Right forelimb (tissue), 1 donor: ENCODE measurements around the gene ZNF469.
"Not testable (repeated sequence)": the region's sequence is repeated elsewhere in the genome, so short reads cannot be mapped to it uniquely, and the experiment has no call there.

ENCODE experiments used
- DNase-seq: peaks from one replicate; pipeline ENCODE4 v3.0.0-alpha.2; 2018

ZNF469 gene

DNA sequence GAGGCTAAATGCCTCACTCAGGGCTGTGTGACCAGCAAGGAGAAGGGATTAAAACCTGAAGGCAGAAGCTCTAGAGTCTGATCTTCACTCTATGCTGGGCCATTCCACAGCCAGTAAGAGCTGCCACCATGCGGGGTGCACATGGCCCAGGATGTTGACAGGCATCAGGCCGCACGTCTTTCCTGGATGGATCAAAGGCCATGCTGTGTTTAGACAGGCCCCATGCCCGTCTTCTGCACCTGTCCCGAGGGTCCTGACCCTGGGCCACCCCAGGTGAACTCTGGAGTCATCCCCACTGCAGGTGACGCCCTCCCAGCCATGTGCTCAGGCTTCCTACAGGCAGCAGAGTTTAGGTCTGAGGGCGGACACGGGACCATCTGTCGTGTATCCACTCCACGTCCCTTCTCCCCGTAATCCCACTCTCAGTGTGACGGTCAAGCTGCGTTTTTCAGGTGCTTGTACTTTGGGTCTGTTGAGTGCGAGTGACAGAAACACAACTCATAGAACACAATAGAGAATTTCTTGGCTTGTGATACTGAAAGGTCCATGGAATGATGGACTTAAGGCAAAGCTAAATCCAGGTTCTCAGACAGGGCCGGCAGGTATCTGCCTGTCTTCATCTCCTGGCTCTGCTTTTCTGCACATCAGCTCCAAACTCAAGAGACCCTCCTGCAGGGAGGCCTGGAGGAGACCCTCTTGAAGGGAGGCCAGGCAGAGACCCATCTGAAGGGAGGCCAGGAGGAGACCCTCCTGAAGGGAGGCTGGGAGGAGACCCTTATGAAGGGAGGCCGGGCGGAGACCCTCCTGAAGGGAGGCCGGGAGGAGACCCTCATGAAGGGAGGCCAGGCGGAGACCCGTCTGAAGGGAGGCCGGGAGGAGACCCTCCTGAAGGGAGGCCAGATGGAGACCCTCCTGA, 13.2 kb downstream of the ZNF469 start:
- DNase-seq = no peak

DNA sequence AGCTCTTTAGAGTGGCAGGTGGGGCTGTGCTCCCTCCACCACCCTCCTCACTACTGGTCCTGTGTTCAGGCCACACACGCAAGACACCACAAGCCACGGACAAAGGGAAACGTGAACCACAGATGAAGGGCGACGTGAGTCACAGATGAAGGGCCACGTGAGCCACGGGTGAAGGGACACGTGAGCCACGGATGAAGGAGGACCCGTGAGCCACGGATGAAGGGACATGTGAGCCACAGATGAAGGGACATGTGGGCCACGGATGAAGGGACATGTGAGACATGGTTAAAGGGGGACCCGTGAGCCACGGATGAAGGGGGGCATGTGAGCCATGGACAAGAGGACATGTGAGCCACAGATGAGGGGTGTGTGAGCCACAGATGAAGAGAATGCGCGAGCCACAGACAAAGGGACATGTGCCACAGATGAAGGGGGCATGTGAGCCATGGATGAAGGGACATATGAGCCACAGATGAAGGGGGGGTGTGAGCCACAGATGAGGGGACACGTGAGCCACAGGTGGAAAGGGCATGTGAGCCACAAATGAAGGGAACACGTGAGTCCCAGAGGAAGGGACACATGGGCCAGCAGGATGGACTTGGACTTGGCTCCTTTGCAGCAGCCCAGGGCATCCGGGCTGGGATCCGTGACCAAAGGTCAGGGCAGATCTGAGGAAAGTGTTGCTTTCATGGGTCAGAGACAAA, 15.6 kb downstream of the ZNF469 start:
- DNase-seq = no peak

DNA sequence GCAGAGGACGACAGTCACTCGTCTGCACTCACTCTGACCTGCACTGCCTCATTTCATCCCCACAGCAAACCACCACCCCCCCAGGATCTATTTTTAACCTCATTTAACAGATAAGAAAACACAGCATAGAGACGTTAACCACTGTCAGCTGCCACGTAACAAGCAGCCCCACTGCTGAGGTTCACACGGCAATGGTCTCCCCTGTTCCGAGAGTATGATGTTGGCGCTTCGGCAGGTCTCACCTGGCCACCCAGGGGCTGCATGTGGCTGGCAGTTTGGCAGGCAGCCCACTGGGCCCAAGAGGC, 16.1 kb downstream of the ZNF469 start:
- DNase-seq = no peak

DNA sequence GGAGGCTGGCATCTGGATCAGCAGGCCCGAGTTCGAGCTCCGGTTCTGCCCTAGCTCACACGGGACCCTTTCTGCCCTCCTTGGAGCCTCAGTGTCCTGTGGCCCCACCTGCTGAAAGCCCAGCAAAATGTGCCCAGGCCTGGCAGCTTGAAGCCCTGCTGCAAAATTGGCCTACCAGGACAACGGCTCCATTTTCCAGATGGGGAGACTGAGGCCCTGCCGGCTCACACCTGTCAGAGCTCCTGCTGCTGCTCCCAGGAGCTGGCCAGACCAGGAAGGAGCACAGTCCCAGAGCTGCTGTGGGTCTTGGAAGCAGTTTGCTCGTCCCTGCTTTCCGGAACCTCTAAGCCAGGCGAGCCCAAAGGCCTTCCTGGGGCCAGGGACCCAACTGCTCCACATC, 17.4 kb downstream of the ZNF469 start:
- DNase-seq = no peak

DNA sequence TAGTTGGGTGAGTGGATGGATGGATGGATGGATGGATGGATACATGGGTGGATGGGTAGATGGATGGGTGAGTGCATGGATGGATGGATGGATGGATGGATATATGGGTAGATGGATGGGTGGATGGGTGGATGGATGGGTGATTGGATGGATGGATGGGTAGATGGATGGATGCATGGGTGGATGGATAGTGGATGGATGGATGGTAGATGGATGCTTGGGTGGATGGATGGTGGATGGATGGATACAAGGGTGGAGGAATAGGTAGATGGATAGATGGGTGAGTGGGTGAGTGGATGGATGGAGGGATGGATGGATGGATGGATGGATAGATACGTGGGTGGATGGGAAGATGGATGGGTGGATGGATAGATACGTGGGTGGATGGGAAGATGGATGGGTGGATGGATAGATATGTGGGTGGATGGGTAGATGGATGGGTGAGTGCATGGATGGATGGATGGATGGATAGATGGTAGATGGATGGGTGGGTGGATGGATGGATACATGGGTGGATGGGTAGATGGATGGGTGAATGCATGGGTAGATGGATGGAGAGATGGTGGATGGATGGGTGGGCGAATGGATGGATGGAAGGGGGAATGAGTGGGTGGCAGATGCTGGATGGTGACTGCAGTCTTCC, 19.0 kb downstream of the ZNF469 start:
- DNase-seq = no peak

DNA sequence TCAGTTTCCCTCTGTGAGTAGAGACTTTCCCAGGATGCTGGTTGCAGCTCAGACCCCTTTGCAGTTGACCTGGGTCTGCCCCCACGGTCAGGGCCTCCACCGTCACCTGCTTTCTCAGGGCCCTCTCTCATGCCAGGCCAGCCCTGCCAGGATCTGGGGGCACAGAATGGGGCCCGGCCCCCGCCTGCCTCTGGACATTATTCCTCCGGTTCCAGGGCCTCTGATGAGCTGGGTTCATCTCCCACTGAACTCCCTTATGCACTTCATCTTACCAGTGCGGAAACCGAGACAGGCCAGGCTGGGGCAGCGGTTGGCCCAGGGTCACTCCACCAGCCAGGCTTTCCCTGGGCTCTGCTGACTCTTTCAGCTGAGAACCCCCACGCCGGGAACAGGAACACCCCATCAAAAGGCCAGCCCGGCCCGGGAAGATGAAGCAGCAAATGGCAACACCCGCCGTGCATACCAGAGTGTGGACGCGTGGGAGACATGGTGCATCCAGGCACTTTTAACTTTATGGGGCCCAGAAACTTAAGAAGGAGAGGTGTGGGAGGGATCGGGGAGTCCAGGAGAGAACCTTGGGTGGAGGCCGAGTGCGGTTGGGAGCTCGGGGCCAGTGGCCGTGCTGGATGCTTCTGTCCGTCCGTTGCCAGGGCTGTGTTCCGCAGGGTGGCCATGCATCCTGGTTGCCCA, 19.9 kb downstream of the ZNF469 start:
- no peak for DNase-seq

DNA sequence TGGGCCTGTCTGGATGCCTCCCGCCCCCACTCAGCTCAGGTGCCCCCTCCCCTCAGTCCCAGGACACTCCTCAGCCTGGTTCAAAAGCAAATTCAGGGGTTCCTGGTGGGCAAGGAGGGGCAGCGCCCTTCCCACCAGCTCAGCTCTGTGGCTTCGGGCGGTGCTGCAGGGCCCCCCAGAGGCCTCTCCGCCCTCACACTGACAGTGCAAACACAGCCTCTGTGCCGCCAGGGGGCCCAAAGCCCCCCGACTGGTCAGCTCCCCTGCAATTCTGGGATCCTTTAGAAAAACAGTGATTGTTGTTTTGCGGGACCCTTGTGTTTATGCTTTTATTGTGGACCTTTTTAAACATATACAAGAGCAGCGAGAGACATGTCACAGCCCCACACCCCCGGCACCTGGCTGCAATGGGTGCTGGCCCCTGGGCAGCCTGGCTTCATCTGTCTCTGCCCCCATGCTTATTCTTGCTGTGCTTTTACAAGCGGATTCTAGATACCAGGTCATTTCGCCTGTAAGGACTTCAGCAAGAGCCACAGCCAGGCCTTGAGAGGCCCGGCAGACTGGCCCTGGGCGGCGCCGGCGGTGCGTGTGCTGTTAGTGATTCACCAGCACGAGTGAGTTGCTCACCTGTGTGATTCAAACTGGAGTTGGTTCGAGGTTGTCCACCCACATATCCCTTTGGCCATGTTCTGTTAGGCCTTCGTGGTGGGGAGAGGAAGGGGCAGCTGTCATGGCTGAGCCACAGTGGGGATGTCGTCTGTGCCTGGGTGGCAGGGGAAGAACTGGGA, 21.2 kb downstream of the ZNF469 start:
- DNase-seq = no peak

DNA sequence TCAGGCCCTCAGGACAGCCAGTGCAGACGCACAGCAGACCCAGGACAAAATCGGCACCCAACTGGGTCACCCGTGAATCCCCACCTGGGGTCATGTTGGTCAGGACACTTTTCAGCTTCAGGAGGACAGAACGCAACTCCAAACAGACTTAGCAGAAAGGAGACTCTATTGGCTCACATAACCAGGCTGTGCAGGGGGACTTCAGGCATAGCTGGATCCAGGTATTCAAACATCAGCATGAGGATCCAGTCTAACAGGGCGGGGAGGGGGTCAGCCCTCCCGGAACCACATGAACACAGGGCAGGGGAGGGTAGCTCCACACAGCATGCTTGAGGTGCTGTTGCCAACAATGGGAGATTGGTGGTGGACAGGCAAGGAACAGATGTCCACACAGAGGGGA, 22.0 kb downstream of the ZNF469 start:
- no peak for DNase-seq

DNA sequence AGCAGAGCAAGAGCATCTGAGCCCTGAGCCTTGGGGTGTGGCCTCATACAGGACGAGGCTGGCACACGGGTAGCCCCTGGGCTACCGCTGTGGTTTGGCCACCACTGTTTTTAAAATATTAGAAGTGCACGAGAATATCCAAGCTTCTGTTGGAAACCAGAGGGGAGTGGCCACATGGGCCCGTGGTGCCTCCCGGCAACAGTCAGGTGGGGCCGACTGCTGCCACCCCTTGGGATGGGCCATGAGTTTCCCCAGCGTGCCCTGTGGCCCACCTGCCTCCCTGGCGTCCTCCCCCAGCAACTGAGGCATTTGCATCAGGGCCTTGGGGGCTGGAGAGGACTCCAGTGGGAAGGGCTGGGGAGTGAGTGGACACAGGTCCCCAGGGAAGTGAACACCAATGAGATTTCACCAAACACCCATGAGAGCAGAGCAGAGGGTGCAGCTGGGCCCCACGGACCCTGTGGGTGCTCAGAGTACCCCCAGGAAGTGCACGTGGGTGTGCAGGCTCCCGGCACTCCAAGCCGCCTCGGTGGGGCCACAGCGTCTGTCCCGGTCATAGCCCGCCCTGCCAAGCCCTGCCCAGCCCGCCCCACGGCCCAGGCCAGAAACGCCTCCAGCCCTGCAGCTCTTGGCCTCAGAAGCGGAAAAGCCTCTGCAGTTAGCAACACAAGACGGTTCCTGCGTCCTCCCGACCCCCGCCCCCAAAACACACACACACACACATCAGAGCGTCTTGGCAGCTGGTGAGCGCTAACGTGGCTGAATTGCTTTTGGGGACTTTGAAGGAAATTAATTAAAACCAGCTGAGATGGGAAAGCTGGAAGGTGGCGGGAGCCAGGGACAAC, 22.7 kb downstream of the ZNF469 start:
- DNase-seq = peak; percentile 89

DNA sequence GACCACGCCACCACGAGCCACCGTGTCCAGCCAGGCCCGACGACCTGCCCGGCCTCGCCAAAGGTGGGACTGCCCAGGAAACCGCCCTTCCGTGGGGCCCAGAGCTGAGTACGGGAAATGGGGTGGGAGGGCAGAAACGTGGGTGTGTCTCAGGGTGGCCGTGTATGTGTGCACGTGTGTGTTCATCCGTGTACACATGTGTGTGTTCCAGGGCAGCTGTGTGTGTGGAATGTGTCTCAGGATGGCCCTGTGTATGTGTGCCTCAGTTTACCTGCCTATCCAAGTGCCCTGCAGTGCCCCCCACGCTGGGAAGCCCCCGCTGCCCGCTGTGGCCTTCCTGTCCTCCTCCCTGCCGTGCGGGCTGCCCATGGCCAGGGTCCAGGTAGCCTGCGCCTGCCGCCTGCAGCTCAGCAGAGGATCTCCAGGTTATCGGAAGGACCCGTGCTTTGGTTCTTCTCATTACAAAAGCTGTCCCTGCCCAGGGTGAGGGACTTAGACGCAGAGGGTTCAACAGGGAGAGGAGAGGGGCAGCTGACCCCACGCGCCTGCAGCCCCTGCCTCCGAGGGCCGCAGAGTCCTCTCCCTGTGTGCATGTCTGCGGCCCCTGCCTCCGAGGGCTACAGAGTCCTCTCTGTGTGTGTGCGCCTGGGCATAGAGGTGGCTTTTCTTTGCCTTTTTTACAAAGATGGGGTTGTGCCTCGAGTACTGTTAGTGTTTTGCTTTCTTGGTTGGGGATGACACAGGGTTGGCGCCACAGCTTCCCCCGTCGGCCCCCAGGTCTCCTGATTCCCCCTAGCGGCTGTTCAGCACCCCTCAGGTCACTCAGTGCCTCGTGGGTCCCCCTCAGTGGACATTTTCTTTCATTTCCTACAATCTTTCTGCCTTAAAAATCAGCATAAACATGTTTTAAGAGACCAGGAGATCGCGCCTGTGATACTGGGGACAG, 23.6 kb downstream of the ZNF469 start:
- peak; percentile 73 for DNase-seq

DNA sequence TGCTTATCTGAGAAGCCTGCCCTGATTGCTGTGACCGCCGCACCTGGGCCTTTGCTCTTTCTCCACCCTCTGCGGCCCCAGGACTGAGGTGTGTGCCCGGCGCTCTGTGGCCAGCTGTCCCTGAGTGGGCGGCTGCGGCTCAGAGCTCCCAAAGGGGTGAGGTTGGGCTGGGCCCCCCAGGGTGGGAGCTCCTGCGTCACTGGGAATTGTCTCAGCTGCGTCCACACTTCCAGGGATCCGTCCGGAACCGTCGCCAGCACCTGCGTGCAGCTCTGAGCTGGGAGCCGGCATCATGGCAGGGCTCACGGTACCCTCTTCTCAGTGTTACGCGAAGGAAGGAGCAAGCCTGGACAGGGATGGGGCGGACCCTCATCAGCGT, 24.3 kb downstream of the ZNF469 start:
- DNase-seq = no peak

DNA sequence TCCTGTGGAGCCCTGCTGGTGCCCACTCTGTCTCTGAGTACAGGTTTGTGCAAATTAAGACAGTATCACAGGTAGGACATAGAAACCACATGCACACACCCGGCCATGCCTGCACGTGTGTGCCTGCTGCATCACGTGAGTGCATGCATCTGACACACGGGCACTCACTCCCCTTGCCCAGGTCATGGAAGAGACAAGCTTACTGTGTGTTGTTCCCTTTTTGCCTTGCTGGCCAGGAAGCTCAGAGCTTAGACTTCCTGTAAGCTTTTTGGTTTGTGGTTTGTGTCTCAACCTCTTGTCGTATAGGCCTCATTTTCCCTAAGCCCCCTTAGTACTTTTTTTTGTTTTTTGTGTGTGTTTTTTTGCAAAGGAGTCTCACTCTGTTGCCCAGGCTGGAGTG, 25.0 kb downstream of the ZNF469 start:
- DNase-seq = no peak

DNA sequence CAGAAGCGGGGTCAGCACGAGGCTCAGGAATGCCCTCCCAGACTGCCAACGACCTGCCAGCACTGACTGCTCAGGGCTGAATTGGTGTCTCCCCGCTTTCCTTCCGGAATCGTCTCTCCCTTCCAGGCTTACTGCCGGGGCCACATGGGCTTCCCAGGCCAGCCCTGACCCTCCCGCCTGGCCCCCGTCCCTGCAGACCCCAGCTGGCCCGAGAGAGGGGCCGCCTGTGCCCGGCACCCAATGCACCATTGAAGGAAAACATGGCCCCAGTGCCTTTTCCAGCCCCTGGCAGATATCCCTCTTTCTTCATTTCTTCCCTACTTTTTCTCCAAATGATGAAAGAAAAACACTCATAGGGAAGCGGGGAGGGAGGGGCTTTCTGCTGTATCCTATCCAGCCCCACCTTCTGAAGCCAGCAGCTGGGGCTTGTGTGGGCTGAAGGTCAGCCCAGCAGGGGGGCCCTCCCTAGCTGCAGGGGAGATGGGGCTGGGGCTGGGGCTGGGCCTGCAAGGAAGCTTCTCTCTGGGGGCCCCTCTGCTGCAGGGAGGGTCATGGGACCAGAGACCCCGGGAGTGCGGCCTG, 25.9 kb downstream of the ZNF469 start:
- no peak for DNase-seq

DNA sequence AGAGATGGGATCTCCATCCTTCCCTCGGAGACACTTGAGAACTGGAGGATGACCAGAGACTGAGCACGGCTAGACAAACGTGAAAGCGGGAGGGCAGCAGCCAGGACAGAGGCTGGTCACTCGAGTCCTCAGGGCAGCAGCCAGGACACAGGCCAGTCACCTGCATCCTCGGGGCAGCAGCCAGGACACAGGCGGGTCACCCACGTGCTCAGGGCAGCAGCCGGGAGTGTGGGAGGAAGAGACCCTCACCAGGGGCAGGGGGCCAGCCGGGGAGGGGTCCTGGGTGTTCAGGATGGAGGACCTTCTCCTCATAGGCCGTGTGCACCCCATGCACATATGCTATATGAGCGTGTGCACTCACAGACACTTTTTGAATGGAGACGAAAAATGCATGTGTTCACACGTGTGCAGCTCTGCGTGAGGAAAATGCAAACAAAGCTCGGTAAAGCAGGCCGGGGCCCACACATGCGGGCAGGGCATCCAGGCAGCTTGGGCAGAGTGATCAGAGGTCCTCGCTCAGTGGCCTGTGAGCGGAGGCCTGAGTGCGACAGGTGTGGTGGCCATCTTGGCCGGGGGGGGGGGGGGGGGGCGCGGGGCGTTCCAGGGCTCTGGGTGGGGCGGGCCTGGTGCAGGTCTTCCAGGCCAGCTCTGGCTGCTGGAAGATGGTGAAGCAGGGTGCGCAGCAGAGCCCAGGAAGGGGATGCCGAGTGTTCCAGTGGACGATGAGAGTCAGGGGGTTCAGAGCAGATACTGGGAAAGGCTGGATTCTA, 26.7 kb downstream of the ZNF469 start:
- DNase-seq = no peak

DNA sequence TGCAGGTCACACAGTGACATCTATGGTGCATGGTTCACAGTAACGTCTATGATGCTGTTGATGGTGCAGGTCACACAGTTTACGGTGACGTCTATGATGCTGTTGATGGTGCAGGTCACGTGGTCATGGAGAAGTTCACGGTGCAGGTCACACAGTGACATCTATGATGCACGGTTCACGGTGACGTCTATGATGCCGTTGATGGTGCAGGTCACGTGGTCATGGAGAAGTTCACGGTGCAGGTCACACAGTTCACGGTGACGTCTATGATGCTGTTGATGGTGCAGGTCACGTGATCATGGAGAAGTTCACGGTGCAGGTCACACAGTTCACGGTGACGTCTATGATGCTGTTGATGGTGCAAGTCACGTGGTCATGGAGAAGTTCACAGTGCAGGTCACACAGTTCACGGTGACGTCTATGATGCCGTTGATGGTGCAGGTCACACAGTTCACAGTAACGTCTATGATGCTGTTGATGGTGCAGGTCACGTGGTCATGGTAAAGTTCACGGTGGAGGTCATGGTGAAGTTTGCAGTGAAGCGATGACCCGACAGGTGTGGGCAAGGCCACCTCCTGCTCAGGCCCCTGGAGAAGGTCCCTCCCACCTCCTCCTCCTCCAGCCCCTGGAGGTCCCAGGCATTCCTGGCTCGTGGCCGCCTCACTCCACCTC, 27.7 kb downstream of the ZNF469 start:
- not testable (repeated sequence) for DNase-seq

DNA sequence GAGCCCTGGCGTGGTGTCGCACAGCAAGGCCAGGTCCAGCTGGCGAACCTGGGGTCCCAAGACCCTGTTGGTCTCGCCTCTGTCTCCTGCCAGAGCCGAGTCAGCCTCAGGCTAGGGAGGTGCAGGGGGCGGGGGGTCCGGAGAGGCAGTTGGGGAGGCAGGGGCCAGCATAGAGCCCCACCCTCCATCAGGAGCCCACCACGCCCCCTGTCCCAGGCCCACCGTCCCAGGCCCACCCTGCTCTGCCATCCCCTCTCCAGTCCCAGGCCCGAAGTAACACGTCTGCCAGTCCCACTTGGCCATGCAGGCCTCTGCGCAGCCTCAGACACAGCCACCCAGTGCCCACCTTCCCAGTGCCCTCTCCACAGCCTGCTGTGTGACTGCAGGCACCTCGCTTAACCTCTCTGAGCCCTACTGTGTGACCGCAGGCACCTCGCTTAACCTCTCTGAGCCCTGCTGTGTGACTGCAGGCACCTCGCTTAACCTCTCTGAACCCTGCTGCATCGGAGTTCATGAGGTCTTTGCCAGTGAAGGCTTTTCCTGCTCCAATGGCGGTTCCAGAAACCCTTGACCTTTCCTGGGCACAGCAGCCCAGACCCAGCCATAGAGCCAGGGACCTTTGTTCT, 29.3 kb downstream of the ZNF469 start:
- no peak for DNase-seq

DNA sequence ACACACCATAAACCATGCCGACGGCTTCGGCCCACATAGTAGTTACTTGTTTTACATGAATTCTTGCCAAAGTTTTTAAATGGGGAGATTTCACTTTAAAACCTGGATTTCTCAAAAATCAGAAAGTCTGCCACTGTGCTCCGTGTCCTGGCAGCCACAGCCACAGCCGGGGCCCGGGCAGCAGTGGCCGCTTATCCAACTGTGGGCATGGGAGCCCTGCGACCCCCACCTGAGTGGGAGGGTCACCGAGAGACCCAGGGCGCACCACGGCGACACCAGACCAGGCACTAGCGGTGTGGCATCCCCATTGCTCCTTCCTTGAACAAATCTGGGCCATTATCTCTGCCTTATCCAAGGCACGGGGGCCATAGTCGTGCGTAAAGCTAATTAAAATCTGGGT, 30.0 kb downstream of the ZNF469 start:
- DNase-seq = no peak

DNA sequence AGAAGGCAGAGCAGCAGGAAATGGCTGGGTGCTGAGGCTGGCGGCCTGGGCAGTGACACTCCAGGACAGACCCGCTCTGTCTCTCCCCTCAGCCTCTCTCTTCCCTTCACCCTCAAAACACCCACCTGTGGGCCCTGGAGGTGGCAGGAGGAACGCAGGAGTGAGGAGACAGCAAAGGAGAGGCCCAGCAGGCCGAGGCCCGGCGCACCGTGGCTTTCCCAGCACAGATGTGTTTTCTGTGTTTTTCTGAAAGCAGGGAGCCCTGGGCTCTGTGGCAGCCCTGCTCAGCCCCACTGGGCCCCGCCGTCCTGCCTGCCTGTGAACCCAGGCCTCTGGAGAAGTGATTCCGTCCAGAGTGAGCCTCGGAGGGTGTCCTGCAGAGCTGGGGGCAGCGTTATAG, 30.5 kb downstream of the ZNF469 start:
- no peak for DNase-seq
